D721Med (cell line): ENCODE measurements around the gene CFAP57.

Source experiments
- DNase-seq: peaks from one replicate; pipeline ENCODE4 v3.0.0; 2011; ENCODE audit warnings: low spot score; ENCODE audit not compliant: insufficient read length
- FAIRE-seq: peaks from 2 replicates; lab custom pipeline; 2011; peaks lifted over from hg19 to GRCh38; lab: Jason Lieb, UNC
- CTCF ChIP-seq: IDR thresholded peaks from 2 replicates; pipeline ENCODE4 v1.5.1; 2012; ENCODE audit warnings: mild to moderate bottlenecking, control low read depth; ENCODE audit not compliant: insufficient read depth; ENCODE audit errors: missing control alignments

Gene CFAP57

GRCh38 chr1:43284065-43284464 is 111.9 kb downstream of the CFAP57 start:
- no peak for TF ChIP-seq CTCF
- DNase-seq (no peak), FAIRE-seq (no peak)

DNA sequence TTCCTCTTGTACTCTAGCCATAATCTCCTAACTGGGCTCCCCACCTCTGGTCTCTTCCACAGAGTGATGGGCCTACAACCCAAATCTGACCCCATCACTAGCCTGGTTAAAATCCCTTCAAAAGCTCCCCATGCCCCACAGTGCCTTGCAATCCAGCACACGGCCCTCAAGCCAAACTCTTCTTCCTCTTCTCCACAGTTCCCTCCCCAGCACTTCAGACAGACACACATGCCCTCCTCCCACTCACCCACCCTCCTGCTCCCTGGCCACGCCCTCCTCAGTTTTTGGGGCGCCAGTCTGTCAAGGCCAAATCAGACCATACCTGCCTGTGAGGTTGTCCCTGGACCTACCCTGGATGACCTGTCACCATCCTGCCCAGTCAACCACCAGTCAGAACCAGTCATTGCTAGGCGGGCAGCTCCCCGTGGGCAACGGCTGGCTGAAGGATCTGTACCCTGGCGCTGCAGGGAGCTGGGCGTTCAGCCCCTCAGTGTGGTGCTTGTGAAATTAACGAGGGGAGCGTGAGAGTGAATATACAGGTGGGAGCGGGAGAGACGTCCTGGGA is 112.5 kb downstream of the CFAP57 start:
- no peak for DNase-seq
- FAIRE-seq, result no peak
- TF ChIP-seq CTCF, result no peak

DNA sequence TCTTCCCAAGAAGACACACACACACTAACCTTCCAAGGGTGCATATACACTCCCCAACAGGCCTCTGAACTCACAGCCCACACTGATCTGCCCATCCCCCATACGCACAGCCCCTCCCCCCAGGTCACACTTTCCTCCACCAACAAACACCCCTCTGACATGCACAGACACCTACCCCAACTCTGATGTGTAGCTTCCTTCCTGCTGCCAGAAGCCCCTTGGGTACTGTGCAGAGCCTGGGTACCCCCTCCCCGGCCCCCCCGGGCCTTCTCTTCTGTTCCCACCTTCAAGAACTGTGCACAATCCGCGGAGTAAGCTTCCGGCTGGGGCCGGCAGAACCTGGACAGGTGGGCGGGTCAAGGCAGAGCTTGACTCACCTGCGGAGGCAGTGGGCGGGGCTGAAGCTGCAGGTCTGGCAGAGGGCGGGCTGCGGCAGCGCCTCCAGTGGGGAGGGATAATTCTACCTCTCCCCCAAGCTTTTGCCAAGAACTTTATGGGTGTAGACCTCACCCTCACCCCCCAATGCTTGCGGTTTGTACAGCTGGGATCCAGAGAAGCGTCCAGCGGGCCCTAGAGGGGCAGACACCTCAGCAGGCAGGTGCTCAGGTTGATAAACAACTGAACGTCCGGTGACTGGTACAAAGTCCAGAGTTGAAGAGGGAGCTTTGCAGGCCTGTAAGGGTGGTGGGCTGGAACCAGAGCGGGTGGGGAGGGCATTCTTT is 113.3 kb downstream of the CFAP57 start, which contains the start of gene C1orf210:
Gene C1orf210, minus strand, starts transcription at position 313 of the 722 bp plus-strand sequence. CDS start 2,311 bp downstream, outside the sequence.
- DNase-seq, result no peak
- TF ChIP-seq CTCF, result no peak
- FAIRE-seq, result no peak

- no peak for TF ChIP-seq CTCF
- no peak for FAIRE-seq
- DNase-seq, result no peak
Measured at GRCh38 chr1:43286115-43286514, 114.0 kb downstream of the CFAP57 start.

GRCh38 chr1:43286533-43286932 is 114.4 kb downstream of the CFAP57 start:
- FAIRE-seq (no peak), DNase-seq (no peak)
- no peak for TF ChIP-seq CTCF

DNA sequence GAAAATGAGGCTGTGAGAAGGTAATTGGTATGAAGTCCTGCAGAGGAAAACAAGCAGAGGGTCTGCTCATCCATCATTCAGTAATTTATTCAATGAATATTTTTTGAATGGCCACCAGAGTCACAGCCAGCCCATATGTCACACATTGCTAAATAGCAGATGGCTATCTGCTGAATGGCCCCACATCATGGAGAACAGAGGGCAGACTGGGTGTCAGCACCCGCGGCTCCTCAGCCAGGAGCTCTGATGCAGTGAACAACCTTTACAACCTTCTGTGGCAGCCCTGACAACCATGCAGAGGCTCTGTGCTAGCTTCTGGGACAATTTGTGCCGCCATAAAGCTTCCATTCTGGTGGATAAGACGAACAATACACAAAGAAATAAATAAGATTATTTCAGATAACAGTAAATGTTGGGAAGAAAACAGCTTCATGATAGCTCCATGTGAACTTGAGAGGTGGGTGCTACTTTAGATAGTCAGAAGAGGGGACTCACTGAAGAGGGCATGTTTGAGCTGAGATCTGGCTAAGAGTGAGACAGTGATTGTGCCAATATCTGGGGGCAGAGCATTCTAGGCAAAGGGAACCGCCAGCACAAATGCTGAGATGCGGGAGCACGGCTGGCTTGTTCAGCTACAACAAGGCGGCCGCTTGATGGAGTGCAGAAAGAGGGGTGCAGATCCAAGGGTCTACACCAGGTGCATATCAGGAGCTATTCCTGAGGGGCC is 116.1 kb downstream of the CFAP57 start:
- TF ChIP-seq CTCF, result no peak
- DNase-seq (no peak), FAIRE-seq (no peak)
